GM23338 (cell line): ENCODE results near the gene TRIM13. TPM values are rescaled to one million over a fixed set of nuclear protein-coding genes. Genes with fewer than 3 reads are reported as not detected.

Experiments used
- ATAC-seq: fragments of 200-7000 bp; cut with Tn5 transposase; 3 replicates; pipeline ENCODE4 v1.9.1; 2020
- DNase-seq: peaks from one replicate; pipeline ENCODE4 v3.0.0-alpha.2; 2015; ENCODE audit warnings: low spot score
- H2AFZ ChIP-seq: fragments of 200-600 bp; sonication (generic); 2 replicates; pipeline ENCODE4 v1.8.0; 2016; ENCODE audit warnings: antibody characterized with exemption, mild to moderate bottlenecking, moderate library complexity
- H3F3A ChIP-seq: fragments of 200-600 bp; sonication (generic); replicated peaks from 2 replicates; pipeline ENCODE4 v1.8.0; 2017; ENCODE audit warnings: antibody characterized with exemption, mixed run types, low read depth
- H3K27ac ChIP-seq: fragments of 200-600 bp; sonication (generic); 2 replicates; pipeline ENCODE4 v1.6.1; 2016; ENCODE audit warnings: low read depth
- H3K27me3 ChIP-seq: fragments of 200-600 bp; sonication (generic); 2 replicates; pipeline ENCODE4 v1.8.0; 2016; ENCODE audit warnings: mild to moderate bottlenecking, mixed run types, moderate library complexity; ENCODE audit not compliant: insufficient read depth
- H3K36me3 ChIP-seq: fragments of 200-600 bp; sonication (generic); 2 replicates; pipeline ENCODE4 v1.8.0; 2016; ENCODE audit warnings: mild to moderate bottlenecking; ENCODE audit not compliant: insufficient read depth
- H3K4me1 ChIP-seq: fragments of 200-600 bp; sonication (generic); 2 replicates; pipeline ENCODE4 v1.8.0; 2016; ENCODE audit warnings: mild to moderate bottlenecking, moderate library complexity; ENCODE audit not compliant: insufficient read depth
- H3K4me2 ChIP-seq: fragments of 200-600 bp; sonication (generic); 2 replicates; pipeline ENCODE4 v1.7.1; 2017; ENCODE audit warnings: mixed run types
- H3K4me3 ChIP-seq: fragments of 200-600 bp; sonication (generic); 2 replicates; pipeline ENCODE4 v1.6.1; 2016; ENCODE audit warnings: mixed run types
- H3K79me2 ChIP-seq: fragments of 200-600 bp; sonication (generic); replicated peaks from 2 replicates; pipeline ENCODE4 v1.8.0; 2017; ENCODE audit warnings: mild to moderate bottlenecking; ENCODE audit not compliant: insufficient read depth
- H3K9me2 ChIP-seq: fragments of 200-600 bp; sonication (generic); 2 replicates; pipeline ENCODE4 v1.8.0; 2017; ENCODE audit not compliant: insufficient read depth
- H4K20me1 ChIP-seq: fragments of 200-600 bp; sonication (generic); replicated peaks from 2 replicates; pipeline ENCODE4 v1.8.0; 2017; ENCODE audit warnings: mild to moderate bottlenecking; ENCODE audit not compliant: insufficient read depth
- H3K27ac Mint-ChIP-seq: 2 replicates; pipeline ENCODE4 v1.8.0; 2020; ENCODE audit warnings: inconsistent platforms, mild to moderate bottlenecking, moderate library complexity, mixed read lengths
- H3K27me3 Mint-ChIP-seq: 3 replicates; pipeline ENCODE4 v1.8.0; 2022; ENCODE audit warnings: low read depth, mild to moderate bottlenecking, moderate library complexity, mixed read lengths, inconsistent platforms; ENCODE audit not compliant: insufficient read depth, poor library complexity
- H3K36me3 Mint-ChIP-seq: 3 replicates; pipeline ENCODE4 v1.8.0; 2021; ENCODE audit warnings: low read depth, mild to moderate bottlenecking, inconsistent platforms, moderate library complexity, mixed read lengths
- H3K4me1 Mint-ChIP-seq: 3 replicates; pipeline ENCODE4 v1.8.0; 2020; ENCODE audit warnings: mild to moderate bottlenecking, inconsistent platforms, mixed read lengths
- H3K4me3 Mint-ChIP-seq: 3 replicates; pipeline ENCODE4 v1.8.0; 2021; ENCODE audit warnings: moderate library complexity, mild to moderate bottlenecking, inconsistent platforms, mixed read lengths
- H3K9me3 Mint-ChIP-seq: 3 replicates; pipeline ENCODE4 v1.8.0; 2020; ENCODE audit warnings: moderate library complexity, mild to moderate bottlenecking, inconsistent platforms, mixed read lengths
- CREB1 ChIP-seq: fragments of 250-450 bp; sonication (Bioruptor Pico); IDR thresholded peaks from 2 replicates; pipeline ENCODE4 v1.5.0; 2020; ENCODE audit warnings: low read depth, mild to moderate bottlenecking, moderate library complexity
- EZH2 ChIP-seq: fragments of 200-600 bp; sonication (generic); IDR thresholded peaks from one replicate; pipeline ENCODE4 v1.8.0; 2017; ENCODE audit warnings: antibody characterized with exemption, mild to moderate bottlenecking, low read depth; ENCODE audit not compliant: unreplicated experiment
- EZH2phosphoT487 ChIP-seq: fragments of 200-600 bp; sonication (generic); IDR thresholded peaks from one replicate; pipeline ENCODE4 v1.8.1; 2018; ENCODE audit warnings: antibody characterized with exemption; ENCODE audit not compliant: unreplicated experiment
- JUNB ChIP-seq: IDR thresholded peaks from one replicate; pipeline ENCODE4 v1.6.1; 2016; ENCODE audit warnings: antibody characterized with exemption; ENCODE audit not compliant: unreplicated experiment
- NANOG ChIP-seq: IDR thresholded peaks from 2 replicates; pipeline ENCODE4 v1.6.1; 2016; ENCODE audit warnings: antibody characterized with exemption, borderline replicate concordance
- POLR2AphosphoS5 ChIP-seq: IDR thresholded peaks from 2 replicates; pipeline ENCODE4 v1.6.1; 2016; ENCODE audit warnings: antibody characterized with exemption, low read depth
- STAT1 ChIP-seq: IDR thresholded peaks from one replicate; pipeline ENCODE4 v1.6.1; 2016; ENCODE audit warnings: antibody characterized with exemption; ENCODE audit not compliant: unreplicated experiment
- ZNF114 ChIP-seq: fragments of 250-450 bp; sonication (Bioruptor Pico); IDR thresholded peaks from 2 replicates; pipeline ENCODE4 v1.5.0; 2020; ENCODE audit warnings: mild to moderate bottlenecking, moderate library complexity
- polyA plus RNA-seq: library from polyadenylated mRNA; unstranded; fragments of >200 nt; fragmentation: Nextera tagmentation; extraction: Ambion mirVana; gene quantifications from 2 replicates; pipeline ENCODE4 v1.2.1, GENCODE V29; 2016
- total RNA-seq: library from RNA; depleted of rRNA; stranded (reverse); fragments of >200 nt; shearing (Covaris generic); gene quantifications from 2 replicates; pipeline ENCODE4 v1.2.3, GENCODE V29; 2014
- TF ChIP-seq, protein P1 (sequence below): IDR thresholded peaks from 2 replicates; pipeline ENCODE4 v1.6.1; 2016; ENCODE audit warnings: antibody characterized with exemption
- TF ChIP-seq, protein P2 (sequence below): fragments of 250-450 bp; sonication (Bioruptor Pico); IDR thresholded peaks from 2 replicates; pipeline ENCODE4 v1.5.0; 2020; ENCODE audit warnings: mild to moderate bottlenecking, moderate library complexity

TRIM13 gene
- total and polyA plus RNA-seq, 2 experiments from 2014 or later, result 23.0 to 25.3 TPM

DNA sequence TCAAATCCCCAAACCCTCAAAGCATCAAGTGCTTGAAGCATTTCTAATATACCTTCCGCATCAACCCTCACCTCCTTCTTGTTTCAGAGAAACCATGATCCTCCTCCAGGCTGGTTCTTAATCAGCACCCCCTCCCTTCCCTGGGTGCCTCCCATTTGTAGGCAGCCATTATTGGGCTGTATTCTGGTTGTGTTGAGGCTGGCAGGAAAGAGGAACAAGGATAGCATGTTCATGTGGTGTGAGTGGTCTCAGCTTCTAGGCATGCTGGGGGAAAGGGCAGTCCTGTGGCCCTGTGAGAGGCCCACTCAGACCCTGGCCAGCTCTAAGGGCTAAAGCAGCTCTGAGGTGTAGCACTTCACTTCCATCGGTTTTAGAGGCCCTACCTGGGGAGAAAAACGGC is 18.9 kb upstream of the TRIM13 start:
- no peak overlapping the region for H3K27ac Mint-ChIP-seq
- no peak overlapping the region for H3K4me2 ChIP-seq
- no peak overlapping the region for H3K4me3 Mint-ChIP-seq
- no peak for ATAC-seq
- H4K20me1 ChIP-seq, result no peaks in the 10 kb centered on the region
- no peaks in the 10 kb centered on the region for H3K9me3 Mint-ChIP-seq
- H3K36me3 Mint-ChIP-seq, result no peaks in the 10 kb centered on the region
- DNase-seq, result no peak
- no peaks in the 10 kb centered on the region; the same call in 2 of the 3 replicates for H3K4me1 Mint-ChIP-seq
- H3K27me3 Mint-ChIP-seq, result peaks cover 8% of the 10 kb centered on the region
- no peak for TF ChIP-seq STAT1
- no peak for TF ChIP-seq POLR2AphosphoS5
- TF ChIP-seq EZH2, result no peak
- TF ChIP-seq, protein P1, sequence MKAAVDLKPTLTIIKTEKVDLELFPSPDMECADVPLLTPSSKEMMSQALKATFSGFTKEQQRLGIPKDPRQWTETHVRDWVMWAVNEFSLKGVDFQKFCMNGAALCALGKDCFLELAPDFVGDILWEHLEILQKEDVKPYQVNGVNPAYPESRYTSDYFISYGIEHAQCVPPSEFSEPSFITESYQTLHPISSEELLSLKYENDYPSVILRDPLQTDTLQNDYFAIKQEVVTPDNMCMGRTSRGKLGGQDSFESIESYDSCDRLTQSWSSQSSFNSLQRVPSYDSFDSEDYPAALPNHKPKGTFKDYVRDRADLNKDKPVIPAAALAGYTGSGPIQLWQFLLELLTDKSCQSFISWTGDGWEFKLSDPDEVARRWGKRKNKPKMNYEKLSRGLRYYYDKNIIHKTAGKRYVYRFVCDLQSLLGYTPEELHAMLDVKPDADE, result no peak
- no peaks in the 10 kb centered on the region for H3K79me2 ChIP-seq
- H3K4me1 ChIP-seq, result no peaks in the 10 kb centered on the region
- peak overlapping the region; percentile 72 for H2AFZ ChIP-seq
- no peaks in the 10 kb centered on the region for H3K9me2 ChIP-seq
- H3K4me3 ChIP-seq, result no peak overlapping the region
- no peaks in the 10 kb centered on the region for H3K27me3 ChIP-seq
- no peak overlapping the region for H3K27ac ChIP-seq
- H3K36me3 ChIP-seq, result no peaks in the 10 kb centered on the region
- H3F3A ChIP-seq, result no peaks in the 10 kb centered on the region

DNA sequence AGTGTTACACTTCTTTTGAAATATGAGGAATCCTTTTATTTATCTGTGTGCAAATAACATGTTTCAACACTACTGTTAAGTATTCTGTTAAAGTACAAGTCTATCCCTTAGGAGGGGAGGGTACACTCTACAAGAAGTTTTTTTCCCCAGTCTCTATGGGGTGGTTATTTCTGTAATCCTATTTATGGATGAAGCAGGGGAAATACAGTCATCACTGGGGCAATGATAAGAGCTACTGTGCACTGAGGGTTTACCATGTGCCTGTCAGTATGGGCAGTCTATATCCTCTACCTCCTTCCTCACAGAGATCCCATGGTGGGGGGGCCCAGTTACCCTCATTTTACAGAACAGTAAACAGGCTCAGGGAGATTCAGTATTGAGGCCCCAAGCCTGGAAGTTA is 16.6 kb upstream of the TRIM13 start:
- Mint-ChIP-seq H3K4me1 (no peaks in the 10 kb centered on the region; the same call in 2 of the 3 replicates), H3K27me3 (peaks cover 10% of the 10 kb centered on the region), H3K4me3 (no peak overlapping the region), H3K36me3 (no peaks in the 10 kb centered on the region), H3K9me3 (no peaks in the 10 kb centered on the region), H3K27ac (no peak overlapping the region)
- Histone ChIP-seq H3K4me3 (no peak overlapping the region), H4K20me1 (no peaks in the 10 kb centered on the region), H3K36me3 (no peaks in the 10 kb centered on the region), H3K9me2 (no peaks in the 10 kb centered on the region), H3K4me2 (no peak overlapping the region), H3K79me2 (no peaks in the 10 kb centered on the region), H3F3A (no peaks in the 10 kb centered on the region), H3K4me1 (no peaks in the 10 kb centered on the region), H2AFZ (no peak overlapping the region), H3K27me3 (no peaks in the 10 kb centered on the region), H3K27ac (no peak overlapping the region)
- ATAC-seq (no peak), DNase-seq (no peak)
- TF ChIP-seq POLR2AphosphoS5 (no peak), STAT1 (no peak), JUNB (no peak), NANOG (no peak), EZH2 (no peak), ZNF114 (CRISPR knock-in tag) (no peak), CREB1 (CRISPR knock-in tag) (no peak), EZH2phosphoT487 (no peak)
- TF ChIP-seq, protein P2, sequence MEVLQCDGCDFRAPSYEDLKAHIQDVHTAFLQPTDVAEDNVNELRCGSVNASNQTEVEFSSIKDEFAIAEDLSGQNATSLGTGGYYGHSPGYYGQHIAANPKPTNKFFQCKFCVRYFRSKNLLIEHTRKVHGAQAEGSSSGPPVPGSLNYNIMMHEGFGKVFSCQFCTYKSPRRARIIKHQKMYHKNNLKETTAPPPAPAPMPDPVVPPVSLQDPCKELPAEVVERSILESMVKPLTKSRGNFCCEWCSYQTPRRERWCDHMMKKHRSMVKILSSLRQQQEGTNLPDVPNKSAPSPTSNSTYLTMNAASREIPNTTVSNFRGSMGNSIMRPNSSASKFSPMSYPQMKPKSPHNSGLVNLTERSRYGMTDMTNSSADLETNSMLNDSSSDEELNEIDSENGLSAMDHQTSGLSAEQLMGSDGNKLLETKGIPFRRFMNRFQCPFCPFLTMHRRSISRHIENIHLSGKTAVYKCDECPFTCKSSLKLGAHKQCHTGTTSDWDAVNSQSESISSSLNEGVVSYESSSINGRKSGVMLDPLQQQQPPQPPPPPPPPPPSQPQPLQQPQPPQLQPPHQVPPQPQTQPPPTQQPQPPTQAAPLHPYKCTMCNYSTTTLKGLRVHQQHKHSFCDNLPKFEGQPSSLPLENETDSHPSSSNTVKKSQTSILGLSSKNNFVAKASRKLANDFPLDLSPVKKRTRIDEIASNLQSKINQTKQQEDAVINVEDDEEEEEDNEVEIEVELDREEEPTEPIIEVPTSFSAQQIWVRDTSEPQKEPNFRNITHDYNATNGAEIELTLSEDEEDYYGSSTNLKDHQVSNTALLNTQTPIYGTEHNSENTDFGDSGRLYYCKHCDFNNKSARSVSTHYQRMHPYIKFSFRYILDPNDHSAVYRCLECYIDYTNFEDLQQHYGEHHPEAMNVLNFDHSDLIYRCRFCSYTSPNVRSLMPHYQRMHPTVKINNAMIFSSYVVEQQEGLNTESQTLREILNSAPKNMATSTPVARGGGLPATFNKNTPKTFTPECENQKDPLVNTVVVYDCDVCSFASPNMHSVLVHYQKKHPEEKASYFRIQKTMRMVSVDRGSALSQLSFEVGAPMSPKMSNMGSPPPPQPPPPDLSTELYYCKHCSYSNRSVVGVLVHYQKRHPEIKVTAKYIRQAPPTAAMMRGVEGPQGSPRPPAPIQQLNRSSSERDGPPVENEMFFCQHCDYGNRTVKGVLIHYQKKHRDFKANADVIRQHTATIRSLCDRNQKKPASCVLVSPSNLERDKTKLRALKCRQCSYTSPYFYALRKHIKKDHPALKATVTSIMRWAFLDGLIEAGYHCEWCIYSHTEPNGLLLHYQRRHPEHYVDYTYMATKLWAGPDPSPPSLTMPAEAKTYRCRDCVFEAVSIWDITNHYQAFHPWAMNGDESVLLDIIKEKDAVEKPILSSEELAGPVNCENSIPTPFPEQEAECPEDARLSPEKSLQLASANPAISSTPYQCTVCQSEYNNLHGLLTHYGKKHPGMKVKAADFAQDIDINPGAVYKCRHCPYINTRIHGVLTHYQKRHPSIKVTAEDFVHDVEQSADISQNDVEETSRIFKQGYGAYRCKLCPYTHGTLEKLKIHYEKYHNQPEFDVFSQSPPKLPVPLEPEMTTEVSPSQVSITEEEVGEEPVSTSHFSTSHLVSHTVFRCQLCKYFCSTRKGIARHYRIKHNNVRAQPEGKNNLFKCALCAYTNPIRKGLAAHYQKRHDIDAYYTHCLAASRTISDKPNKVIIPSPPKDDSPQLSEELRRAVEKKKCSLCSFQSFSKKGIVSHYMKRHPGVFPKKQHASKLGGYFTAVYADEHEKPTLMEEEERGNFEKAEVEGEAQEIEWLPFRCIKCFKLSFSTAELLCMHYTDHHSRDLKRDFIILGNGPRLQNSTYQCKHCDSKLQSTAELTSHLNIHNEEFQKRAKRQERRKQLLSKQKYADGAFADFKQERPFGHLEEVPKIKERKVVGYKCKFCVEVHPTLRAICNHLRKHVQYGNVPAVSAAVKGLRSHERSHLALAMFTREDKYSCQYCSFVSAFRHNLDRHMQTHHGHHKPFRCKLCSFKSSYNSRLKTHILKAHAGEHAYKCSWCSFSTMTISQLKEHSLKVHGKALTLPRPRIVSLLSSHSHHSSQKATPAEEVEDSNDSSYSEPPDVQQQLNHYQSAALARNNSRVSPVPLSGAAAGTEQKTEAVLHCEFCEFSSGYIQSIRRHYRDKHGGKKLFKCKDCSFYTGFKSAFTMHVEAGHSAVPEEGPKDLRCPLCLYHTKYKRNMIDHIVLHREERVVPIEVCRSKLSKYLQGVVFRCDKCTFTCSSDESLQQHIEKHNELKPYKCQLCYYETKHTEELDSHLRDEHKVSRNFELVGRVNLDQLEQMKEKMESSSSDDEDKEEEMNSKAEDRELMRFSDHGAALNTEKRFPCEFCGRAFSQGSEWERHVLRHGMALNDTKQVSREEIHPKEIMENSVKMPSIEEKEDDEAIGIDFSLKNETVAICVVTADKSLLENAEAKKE (CRISPR knock-in tag), result no peak
- TF ChIP-seq, protein P1, result no peak
